OCI-LY1 (cell line): ENCODE measurements around the gene EYA3.

Experiments
- H2AFZ ChIP-seq: fragments of 200-600 bp; sonication (generic), shearing (Covaris generic); 2 replicates; pipeline ENCODE4 v1.6.0; 2014; ENCODE audit warnings: antibody characterized with exemption, mild to moderate bottlenecking, low read length
- H3F3A ChIP-seq: fragments of 200-600 bp; sonication (generic), shearing (Covaris generic); 2 replicates; pipeline ENCODE4 v1.6.0; 2014; ENCODE audit warnings: mild to moderate bottlenecking, antibody characterized with exemption, low read length, moderate library complexity; ENCODE audit not compliant: insufficient read depth
- H3K27ac ChIP-seq: fragments of 200-600 bp; sonication (generic); 2 replicates; pipeline ENCODE4 v1.5.1; 2014; ENCODE audit warnings: low read length, mixed run types, mild to moderate bottlenecking, low read depth; ENCODE audit not compliant: poor library complexity, severe bottlenecking
- H3K27me3 ChIP-seq: fragments of 200-600 bp; sonication (generic); 2 replicates; pipeline ENCODE4 v1.6.0; 2014; ENCODE audit warnings: antibody characterized with exemption, mild to moderate bottlenecking, low read length, moderate library complexity; ENCODE audit not compliant: insufficient read depth
- H3K36me3 ChIP-seq: fragments of 200-600 bp; sonication (generic); 2 replicates; pipeline ENCODE4 v1.6.1; 2014; ENCODE audit warnings: mild to moderate bottlenecking, antibody characterized with exemption, low read length, moderate library complexity, mixed read lengths; ENCODE audit not compliant: insufficient read depth
- H3K4me1 ChIP-seq: fragments of 200-600 bp; sonication (generic); 2 replicates; pipeline ENCODE4 v1.5.1; 2014; ENCODE audit warnings: mild to moderate bottlenecking, low read length, moderate library complexity; ENCODE audit not compliant: insufficient read depth, severe bottlenecking
- H3K4me2 ChIP-seq: fragments of 200-600 bp; sonication (generic), shearing (Covaris generic); 2 replicates; pipeline ENCODE4 v1.6.1; 2014; ENCODE audit warnings: low read length
- H3K4me3 ChIP-seq: fragments of 200-600 bp; sonication (generic); 2 replicates; pipeline ENCODE4 v1.5.1; 2014; ENCODE audit warnings: low read length, low read depth, mild to moderate bottlenecking, mixed read lengths; ENCODE audit not compliant: poor library complexity, severe bottlenecking
- H3K79me2 ChIP-seq: fragments of 200-600 bp; shearing (Covaris generic); 2 replicates; pipeline ENCODE4 v1.6.1; 2016; ENCODE audit warnings: mixed run types, low read length, mixed read lengths; ENCODE audit not compliant: insufficient read depth
- H3K9ac ChIP-seq: fragments of 200-600 bp; sonication (generic), shearing (Covaris generic); 2 replicates; pipeline ENCODE4 v1.6.1; 2014; ENCODE audit warnings: mild to moderate bottlenecking, low read length, mixed read lengths
- H3K9me2 ChIP-seq: fragments of 200-600 bp; sonication (generic), shearing (Covaris generic); 2 replicates; pipeline ENCODE4 v1.6.1; 2014; ENCODE audit warnings: low read depth, mild to moderate bottlenecking, low read length, mixed read lengths
- H3K9me3 ChIP-seq: fragments of 200-600 bp; shearing (Covaris generic); 2 replicates; pipeline ENCODE4 v1.6.1; 2014; ENCODE audit warnings: low read length, mixed read lengths
- H4K20me1 ChIP-seq: fragments of 200-600 bp; sonication (generic), shearing (Covaris generic); 2 replicates; pipeline ENCODE4 v1.6.0; 2016; ENCODE audit warnings: mild to moderate bottlenecking, low read length; ENCODE audit not compliant: insufficient read depth
- CTCF ChIP-seq: fragments of 200-600 bp; sonication (generic), shearing (Covaris generic); IDR thresholded peaks from 2 replicates; pipeline ENCODE4 v1.5.1; 2017; ENCODE audit warnings: mild to moderate bottlenecking, antibody characterized with exemption, low read length, moderate library complexity, mixed read lengths
- EZH2 ChIP-seq: fragments of 200-600 bp; sonication (generic), shearing (Covaris generic); IDR thresholded peaks from 2 replicates; pipeline ENCODE4 v1.8.0; 2017; ENCODE audit warnings: borderline replicate concordance, mixed run types, mild to moderate bottlenecking, antibody characterized with exemption, low read length, moderate library complexity, mixed read lengths

Gene EYA3

GRCh38 chr1:27951396-27951795 lies 137.0 kb downstream of the EYA3 start:
- Histone ChIP-seq H3K4me1 (no peaks in the 10 kb centered on the region), H3K9me3 (no peaks in the 10 kb centered on the region), H3K9ac (no peak overlapping the region), H3K4me2 (no peak overlapping the region), H3F3A (no peaks in the 10 kb centered on the region), H3K27me3 (0 out of 2 replicates have a peak, but pooled peaks cover 3% of the 10 kb centered on the region), H2AFZ (no peak overlapping the region), H3K27ac (no peak overlapping the region), H3K36me3 (no peaks in the 10 kb centered on the region), H3K79me2 (no peaks in the 10 kb centered on the region), H4K20me1 (no peaks in the 10 kb centered on the region), H3K9me2 (no peaks in the 10 kb centered on the region), H3K4me3 (no peak overlapping the region)
- TF ChIP-seq CTCF (no peak), EZH2 (no peak)

GRCh38 chr1:27949027-27949426 lies 139.4 kb downstream of the EYA3 start:
- H3K9ac ChIP-seq = no peak overlapping the region
- H2AFZ ChIP-seq = no peak overlapping the region
- H3K4me1 ChIP-seq = no peaks in the 10 kb centered on the region
- H3K9me2 ChIP-seq = no peaks in the 10 kb centered on the region
- no peaks in the 10 kb centered on the region for H3F3A ChIP-seq
- no peaks in the 10 kb centered on the region for H3K79me2 ChIP-seq
- H3K9me3 ChIP-seq = no peaks in the 10 kb centered on the region
- H3K27me3 ChIP-seq = peaks cover 7% of the 10 kb centered on the region; the same call in 1 of the 2 replicates
- no peaks in the 10 kb centered on the region for H3K36me3 ChIP-seq
- H3K27ac ChIP-seq = no peak overlapping the region
- H3K4me2 ChIP-seq = no peak overlapping the region
- H4K20me1 ChIP-seq = no peaks in the 10 kb centered on the region
- TF ChIP-seq CTCF (no peak), EZH2 (no peak)
- H3K4me3 ChIP-seq = no peak overlapping the region

- no peak overlapping the region for H3K4me3 ChIP-seq
- TF ChIP-seq CTCF (no peak), EZH2 (no peak)
- no peaks in the 10 kb centered on the region for H3K9me3 ChIP-seq
- no peaks in the 10 kb centered on the region for H3K36me3 ChIP-seq
- no peaks in the 10 kb centered on the region for H3K79me2 ChIP-seq
- H3K27ac ChIP-seq = no peak overlapping the region
- H3K9ac ChIP-seq = no peak overlapping the region
- no peak overlapping the region for H3K4me2 ChIP-seq
- H3F3A ChIP-seq = no peaks in the 10 kb centered on the region
- H3K4me1 ChIP-seq = no peaks in the 10 kb centered on the region
- H4K20me1 ChIP-seq = no peaks in the 10 kb centered on the region
- no peaks in the 10 kb centered on the region for H3K9me2 ChIP-seq
- no peak overlapping the region for H2AFZ ChIP-seq
- H3K27me3 ChIP-seq = peaks cover 7% of the 10 kb centered on the region; the same call in 1 of the 2 replicates
Observed at GRCh38 chr1:27945020-27945419, 143.4 kb downstream of the EYA3 start.
